Ureter (tissue), 1 donor: ENCODE results near the gene ALKBH6. TPM values are rescaled to one million over a fixed set of nuclear protein-coding genes. Genes with fewer than 3 reads are reported as not detected.

Source experiments
- total RNA-seq: library from RNA; stranded (reverse); gene quantifications from one replicate; pipeline ENCODE4 v1.2.4, GENCODE V29; 2023
- donor health status: DM: yes; HTN: yes; CAD: no.

ALKBH6 gene
- total RNA-seq, 1 donor from 2014 or later, result 23.8 TPM

Other genes with a start within 250 kb of the ALKBH6 start
- 17.8 TPM for gene ARHGAP33, start 238.6 kb downstream of the ALKBH6 start, total RNA-seq
- not detected for gene PRODH2, start 201.4 kb downstream of the ALKBH6 start, total RNA-seq
- not detected for gene NPHS1, start 161.7 kb downstream of the ALKBH6 start, total RNA-seq
- not detected for gene KIRREL2, start 157.3 kb downstream of the ALKBH6 start, total RNA-seq
- gene APLP1, start 145.6 kb downstream of the ALKBH6 start, total RNA-seq, result 6.2 TPM
- gene NFKBID, start 113.7 kb downstream of the ALKBH6 start, total RNA-seq, result 14.1 TPM
- gene HCST, start 111.7 kb downstream of the ALKBH6 start, total RNA-seq, result 6.8 TPM
- 18.7 TPM for gene TYROBP, start 105.9 kb downstream of the ALKBH6 start, total RNA-seq
- 9.6 TPM for gene LRFN3, start 77.8 kb downstream of the ALKBH6 start, total RNA-seq
- gene SDHAF1, start 19.0 kb downstream of the ALKBH6 start, total RNA-seq, result 13.8 TPM
- gene SYNE4, start 5.4 kb downstream of the ALKBH6 start, total RNA-seq, result 4.1 TPM
- 14.9 TPM for gene CLIP3, start 18.7 kb upstream of the ALKBH6 start, total RNA-seq
- 3.8 TPM for gene THAP8, start 40.1 kb upstream of the ALKBH6 start, total RNA-seq
- 1.6 TPM for gene WDR62, start 40.7 kb upstream of the ALKBH6 start, total RNA-seq
- gene OVOL3, start 96.9 kb upstream of the ALKBH6 start, total RNA-seq, result not detected
- 49.6 TPM for gene POLR2I, start 100.7 kb upstream of the ALKBH6 start, total RNA-seq
- 117 TPM for gene TBCB, start 101.3 kb upstream of the ALKBH6 start, total RNA-seq
- gene CAPNS1, start 125.9 kb upstream of the ALKBH6 start, total RNA-seq, result 649 TPM
- gene COX7A1, start 138.2 kb upstream of the ALKBH6 start, total RNA-seq, result 66.7 TPM
- 7.5 TPM for gene ZNF565, start 200.5 kb upstream of the ALKBH6 start, total RNA-seq
- gene ZNF146, start 200.9 kb upstream of the ALKBH6 start, total RNA-seq, result 70.3 TPM